ENCODE data around the gene BHMT2. TPM values are rescaled to one million over a fixed set of nuclear protein-coding genes. Genes with fewer than 3 reads are reported as not detected.

The BHMT2 gene
- not detected in 2 replicates for polyA plus RNA-seq (2014; cell fraction: cytosol; rRNA removed)
- polyA plus RNA-seq (2014; cell fraction: nucleus; rRNA removed), result not detected in 2 replicates

GRCh38 chr5:79069488-79070349, at the start of gene BHMT2, which contains the start of gene DMGDH:
BHMT2 (plus strand) TSS chr5:79069767; CDS start chr5:79069783, 16 bp downstream.
DMGDH (minus strand) TSS chr5:79069674; CDS start chr5:79069620, 54 bp downstream.
- no peak for DNase-seq (ENCODE audit: low spot score)

- DNase-seq (ENCODE audit: low spot score), result peak; percentile 73
Measured at GRCh38 chr5:79020861-79021561, 48.6 kb upstream of the BHMT2 start.

- DNase-seq (ENCODE audit: low spot score), result peak; percentile 45
Measured at GRCh38 chr5:79021753-79022152, 47.8 kb upstream of the BHMT2 start.

GRCh38 chr5:79022771-79023170, 46.8 kb upstream of the BHMT2 start:
- DNase-seq (ENCODE audit: low spot score), result no peak

GRCh38 chr5:79023348-79023747, 46.2 kb upstream of the BHMT2 start:
- DNase-seq (ENCODE audit: low spot score), result no peak

GRCh38 chr5:79023947-79024346, 45.6 kb upstream of the BHMT2 start:
- no peak for DNase-seq (ENCODE audit: low spot score)

- DNase-seq (ENCODE audit: low spot score), result peak; percentile 71
Measured at GRCh38 chr5:79025054-79025472, 44.5 kb upstream of the BHMT2 start.

- DNase-seq (ENCODE audit: low spot score), result peak; percentile 86
Measured at GRCh38 chr5:79030663-79031484, 38.7 kb upstream of the BHMT2 start.

GRCh38 chr5:79031485-79031867, 38.1 kb upstream of the BHMT2 start:
- DNase-seq (ENCODE audit: low spot score), result no peak

- DNase-seq (ENCODE audit: low spot score), result no peak
Measured at GRCh38 chr5:79032031-79032695, 37.4 kb upstream of the BHMT2 start.

- DNase-seq (ENCODE audit: low spot score), result no peak
Measured at GRCh38 chr5:79032782-79033181, 36.8 kb upstream of the BHMT2 start.

GRCh38 chr5:79035237-79035636, 34.3 kb upstream of the BHMT2 start:
- DNase-seq (ENCODE audit: low spot score), result no peak

GRCh38 chr5:79036769-79037168, 32.8 kb upstream of the BHMT2 start:
- no peak for DNase-seq (ENCODE audit: low spot score)

- DNase-seq (ENCODE audit: low spot score), result no peak
Measured at GRCh38 chr5:79042188-79042587, 27.4 kb upstream of the BHMT2 start.

- DNase-seq (ENCODE audit: low spot score), result no peak
Measured at GRCh38 chr5:79047199-79047598, 22.4 kb upstream of the BHMT2 start.

- DNase-seq (ENCODE audit: low spot score), result no peak
Measured at GRCh38 chr5:79048437-79048836, 21.1 kb upstream of the BHMT2 start.

GRCh38 chr5:79050498-79050897, 19.1 kb upstream of the BHMT2 start:
- no peak for DNase-seq (ENCODE audit: low spot score)

- no peak for DNase-seq (ENCODE audit: low spot score)
Measured at GRCh38 chr5:79053321-79053720, 16.2 kb upstream of the BHMT2 start.

GRCh38 chr5:79055017-79055416, 14.6 kb upstream of the BHMT2 start:
- no peak for DNase-seq (ENCODE audit: low spot score)

GRCh38 chr5:79056847-79057246, 12.7 kb upstream of the BHMT2 start:
- DNase-seq (ENCODE audit: low spot score), result no peak

GRCh38 chr5:79059674-79060073, 9.9 kb upstream of the BHMT2 start:
- DNase-seq (ENCODE audit: low spot score), result no peak
